ENCODE data around the gene USP37. TPM values are rescaled to one million over a fixed set of nuclear protein-coding genes. Genes with fewer than 3 reads are reported as not detected.

The USP37 gene
- total and polyA plus RNA-seq, 2 of the 4 experiments (the other 2 are of a cell fraction) = 1.6 to 6.5 TPM

GRCh38 chr2:218446547-218446946 is 121.6 kb downstream of the USP37 start:
- TF ChIP-seq CHD1 (IDR thresholded peaks at IDR 0.05; ENCODE audit: low read depth, low read length) (no peak), USF2 (IDR thresholded peaks at IDR 0.05; ENCODE audit: low read depth, low read length) (no peak), RFX5 (IDR thresholded peaks at IDR 0.05; ENCODE audit: low read depth, low read length) (no peak), SMC3 (IDR thresholded peaks at IDR 0.05; ENCODE audit: low read depth, low read length) (no peak), MAZ (IDR thresholded peaks at IDR 0.05; ENCODE audit: borderline replicate concordance, low read depth, low read length) (no peak), CTCF (conservative IDR thresholded peaks at IDR 0.05; ENCODE audit: low read depth, low read length) (no peak), CEBPB (IDR thresholded peaks at IDR 0.05; ENCODE audit: low read depth, low read length) (no peak), MXI1 (IDR thresholded peaks at IDR 0.05; ENCODE audit: borderline replicate concordance, low read depth, low read length) (no peak), MAFK (IDR thresholded peaks at IDR 0.05; ENCODE audit: low read depth, low read length) (no peak), ELK1 (IDR thresholded peaks at IDR 0.05; ENCODE audit: borderline replicate concordance, low read depth, low read length) (no peak), RCOR1 (IDR thresholded peaks at IDR 0.05; ENCODE audit: insufficient replicate concordance, low read length) (no peak), RAD21 (IDR thresholded peaks at IDR 0.05; ENCODE audit: low read length) (no peak), FOS (IDR thresholded peaks at IDR 0.05; ENCODE audit: low read depth, low read length) (no peak), NFE2L2 (IDR thresholded peaks at IDR 0.05; ENCODE audit: low read depth, low read length) (no peak), POLR2A (IDR thresholded peaks at IDR 0.05; ENCODE audit: low read depth, low read length) (no peak), BHLHE40 (IDR thresholded peaks at IDR 0.05; ENCODE audit: low read depth, low read length) (no peak)

More at GRCh38 chr2:218446547-218446946, 121.6 kb downstream of the USP37 start:
- H3K27ac ChIP-seq (ENCODE audit: insufficient read depth, low read length) = no peak overlapping the region
- H3K4me1 ChIP-seq (ENCODE audit: control insufficient read depth, insufficient read depth, low read length) = peaks cover 3% of the 10 kb centered on the region; the same call in 1 of the 2 replicates
- intact Hi-C loops (cut with micrococcal nuclease) = no loop called here
- H3K4me2 ChIP-seq (ENCODE audit: low read depth, low read length) = no peak overlapping the region
- H3K27me3 ChIP-seq (ENCODE audit: control insufficient read depth, insufficient read depth, low read length) = no peaks in the 10 kb centered on the region
- no peak overlapping the region for H3K9ac ChIP-seq (ENCODE audit: low read depth, low read length)
- no peak overlapping the region for H3K18ac ChIP-seq (ENCODE audit: low read depth, low read length)
- no peak overlapping the region for H2BK120ac ChIP-seq (ENCODE audit: low read depth, low read length)
- POLR2A ChIA-PET (ENCODE audit: unreplicated experiment) = no interaction called here
- H2BK15ac ChIP-seq (ENCODE audit: low read depth, low read length) = no peak overlapping the region
- H2BK5ac ChIP-seq (ENCODE audit: low read depth, low read length, poor library complexity, severe bottlenecking) = no peak overlapping the region
- no peak for DNase-seq
- H3K23ac ChIP-seq (ENCODE audit: low read depth, low read length) = no peak overlapping the region
- H3K4me3 ChIP-seq (ENCODE audit: insufficient read depth, low read depth, low read length) = no peak overlapping the region
- peaks cover 3% of the 10 kb centered on the region; the same call in 1 of the 2 replicates for H4K20me1 ChIP-seq (ENCODE audit: insufficient read depth, low read length)
- no peaks in the 10 kb centered on the region for H3K9me3 ChIP-seq (ENCODE audit: control insufficient read depth, insufficient read depth, low read length)
- H4K91ac ChIP-seq (ENCODE audit: insufficient read depth, low read depth, low read length) = no peak overlapping the region
- no peak overlapping the region for H2AK5ac ChIP-seq (ENCODE audit: low read depth, low read length)
- no peak overlapping the region for H3K56ac ChIP-seq (ENCODE audit: extremely low read depth, insufficient read depth, low read length)
- no peak overlapping the region for H4K5ac ChIP-seq (ENCODE audit: low read depth, low read length)
- H3K4ac ChIP-seq (ENCODE audit: low read depth, low read length) = no peak overlapping the region
- H3K9me1 ChIP-seq (ENCODE audit: insufficient read depth, low read length) = peaks cover 5% of the 10 kb centered on the region; the same call in 1 of the 2 replicates
- H3K79me1 ChIP-seq (ENCODE audit: low read depth in 1 of 2, low read length in 2 of 2) = no peaks in the 10 kb centered on the region
- no peak overlapping the region for H2BK20ac ChIP-seq (ENCODE audit: low read depth, low read length)
- WGBS, 2 experiments (ENCODE audit: extremely low coverage in 2 of 2, insufficient read length in 1 of 2) = no CpG with 5 or more reads among the region's 6 CpGs
- no peak overlapping the region for H3K14ac ChIP-seq (replicated peaks; ENCODE audit: low read depth, low read length)
- H3K36me3 ChIP-seq (ENCODE audit: control insufficient read depth, insufficient read depth, low read length) = 0 out of 2 replicates have a peak, but pooled peaks cover 2% of the 10 kb centered on the region
- no peak overlapping the region for H2AFZ ChIP-seq (replicated peaks; ENCODE audit: low read length, poor library complexity)
- H2AK9ac ChIP-seq (replicated peaks; ENCODE audit: low read depth, low read length, poor library complexity) = no peak overlapping the region
- no TSS peak for BruUV-seq (replicated peaks)
- dilution Hi-C loops (cut with HindIII; ENCODE audit: low sequenced_read_pairs, unreplicated experiment) = no loop called here
- H4K8ac ChIP-seq (ENCODE audit: low read depth in 2 of 2, low read length in 2 of 2) = no peak overlapping the region
- no peak for ATAC-seq (ENCODE audit: low read depth)
- CTCF ChIA-PET = no interaction called here
- in situ Hi-C loops (cut with MboI; ENCODE audit: low sequenced_read_pairs) = no loop called here

Data from IMR-90 (cell line).